Activated T-helper 17 cell treated with anti-CD3 and anti-CD28 coated beads, Interleukin-2, amount 50 U/mL, for 72 hours (primary cell): ENCODE measurements around the gene SLC24A5. TPM values are rescaled to one million over a fixed set of nuclear protein-coding genes. Genes with fewer than 3 reads are reported as not detected.

Source experiments
- ATAC-seq: fragments of 150-1000 bp; cut with Tn5 transposase; replicated peaks from 2 replicates; pipeline ENCODE4 v1.10.0; 2021; ENCODE audit warnings: mild to moderate bottlenecking, moderate library complexity
- H3K27ac Mint-ChIP-seq: one replicate; pipeline ENCODE4 v1.8.0; 2022; ENCODE audit warnings: mixed read lengths
- H3K27me3 Mint-ChIP-seq: one replicate; pipeline ENCODE4 v1.8.0; 2022; ENCODE audit warnings: mixed read lengths
- H3K36me3 Mint-ChIP-seq: one replicate; pipeline ENCODE4 v1.8.0; 2022; ENCODE audit warnings: low read depth, mild to moderate bottlenecking, mixed read lengths
- H3K4me1 Mint-ChIP-seq: one replicate; pipeline ENCODE4 v1.8.0; 2022; ENCODE audit warnings: mixed read lengths
- H3K4me3 Mint-ChIP-seq: one replicate; pipeline ENCODE4 v1.8.0; 2022; ENCODE audit warnings: mild to moderate bottlenecking, mixed read lengths
- H3K9me3 Mint-ChIP-seq: one replicate; pipeline ENCODE4 v1.8.0; 2022; ENCODE audit warnings: mixed read lengths
- total RNA-seq, 2 donors: library from RNA; stranded (reverse); gene quantifications; one replicate each; pipeline ENCODE4 v1.2.3, GENCODE V29; 2022

SLC24A5 gene
- total RNA-seq, 2 donors from 2014 or later, result not detected

DNA sequence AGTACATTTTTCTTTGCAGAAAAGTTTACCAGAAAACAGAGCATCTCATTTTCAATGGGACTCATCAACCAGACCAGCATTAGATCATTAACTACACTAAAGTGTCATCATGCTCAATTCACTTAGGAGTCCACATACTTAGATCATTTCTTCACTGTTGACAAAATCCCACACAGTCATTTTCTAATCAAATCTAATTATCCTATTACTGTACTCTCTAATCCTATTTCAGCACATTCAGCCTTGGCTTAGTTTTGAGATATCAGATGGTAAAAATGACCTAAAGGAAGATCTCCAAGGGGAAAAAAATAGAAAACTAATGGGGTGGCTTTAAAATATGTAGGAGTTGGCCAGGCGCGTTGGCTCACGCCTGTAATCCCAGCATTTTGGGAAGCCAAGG is 65.5 kb downstream of the SLC24A5 start:
- Mint-ChIP-seq H3K4me1 (peaks cover under 1% of the 10 kb centered on the region), H3K36me3 (no peaks in the 10 kb centered on the region), H3K27ac (no peak overlapping the region), H3K4me3 (no peak overlapping the region), H3K9me3 (no peaks in the 10 kb centered on the region), H3K27me3 (peaks cover 25% of the 10 kb centered on the region)
- ATAC-seq, result no peak

DNA sequence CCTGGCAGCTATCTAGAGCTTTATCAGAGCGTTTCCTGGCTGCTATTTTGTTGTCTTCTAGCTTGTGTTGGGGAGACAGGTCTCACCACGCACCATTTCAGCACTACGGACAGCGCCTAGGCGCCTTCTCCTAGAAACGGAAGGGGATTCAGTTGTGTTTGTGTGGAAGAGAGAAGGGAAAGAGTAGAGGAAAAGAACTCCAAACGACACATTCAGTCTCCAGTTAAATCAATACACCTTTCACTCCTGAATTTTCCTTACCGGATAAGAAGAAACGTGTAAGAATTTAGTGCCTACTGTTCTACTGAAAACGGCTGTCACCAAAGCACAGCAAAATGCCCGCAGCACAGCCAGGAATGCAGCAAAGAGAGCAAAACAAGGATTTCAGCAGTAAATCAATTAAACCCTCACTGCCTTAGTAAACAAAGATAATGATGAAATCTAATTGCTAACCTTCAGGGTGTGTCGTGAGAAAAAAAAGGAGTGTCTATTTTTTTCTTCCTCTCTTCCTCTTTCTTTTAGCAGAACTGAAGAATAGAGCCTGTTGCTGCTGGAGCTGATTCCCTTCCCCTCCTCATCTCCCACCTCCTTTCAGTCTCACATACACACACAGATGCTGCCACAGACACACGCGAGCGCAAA is 70.3 kb downstream of the SLC24A5 start:
- Mint-ChIP-seq H3K4me1 (peaks cover 6% of the 10 kb centered on the region), H3K9me3 (no peaks in the 10 kb centered on the region), H3K27me3 (peaks cover 31% of the 10 kb centered on the region), H3K27ac (no peak overlapping the region), H3K36me3 (no peaks in the 10 kb centered on the region), H3K4me3 (peak overlapping the region; percentile 50)
- ATAC-seq, result no peak

DNA sequence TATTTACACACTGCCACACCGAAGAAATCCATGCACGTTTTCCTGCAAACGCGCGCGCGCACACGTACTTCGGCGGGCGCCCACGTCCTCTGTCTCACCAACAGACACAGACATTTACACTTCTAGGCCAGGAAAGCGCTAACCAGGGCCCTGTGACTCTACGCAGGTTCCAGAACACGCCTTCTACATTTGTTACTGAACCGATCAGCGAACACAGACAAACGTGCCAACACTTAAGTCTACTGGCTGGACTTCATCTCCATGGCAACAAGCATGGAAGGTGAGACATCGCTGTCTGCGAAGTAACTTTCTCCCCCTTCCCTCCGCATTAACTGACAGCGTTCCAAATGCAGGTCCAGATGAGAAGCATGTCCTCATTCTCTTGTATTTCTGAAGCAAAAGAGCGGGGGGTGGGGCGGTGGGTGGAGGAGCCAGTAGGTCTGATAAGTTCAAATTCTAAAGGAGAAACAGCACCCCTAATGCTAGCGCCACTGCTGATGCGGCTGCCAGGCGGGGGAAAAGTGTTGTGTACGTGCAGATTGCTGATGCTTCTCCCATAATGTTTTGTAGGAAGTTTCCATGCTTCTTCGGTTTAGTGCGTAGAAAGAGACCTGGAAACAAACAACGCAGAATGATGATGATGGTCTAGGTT is 70.9 kb downstream of the SLC24A5 start, which contains the start of gene CTXN2:
Gene CTXN2, plus strand, starts transcription at position 92 of the 652 bp plus-strand sequence. CDS start 9,636 bp downstream, outside the sequence.
- peaks cover 6% of the 10 kb centered on the region for H3K4me1 Mint-ChIP-seq
- H3K4me3 Mint-ChIP-seq, result peak within 1 kb of the TSS; percentile 50
- H3K27me3 Mint-ChIP-seq, result peaks cover 28% of the 10 kb centered on the region
- H3K27ac Mint-ChIP-seq, result no peak within 1 kb of the TSS
- ATAC-seq, result no peak
- H3K9me3 Mint-ChIP-seq, result no peaks in the 10 kb centered on the region
- H3K36me3 Mint-ChIP-seq, result no peaks in the 10 kb centered on the region

Other genes starting within 250 kb of the SLC24A5 start
- gene MYEF2, start 57.3 kb downstream of the SLC24A5 start, total RNA-seq, result 10 to 100 TPM; 23.7 to 25.2 TPM
- gene CTXN2, start 70.7 kb downstream of the SLC24A5 start, total RNA-seq, result under 1 TPM in 1 of 2 donors, not detected in 1; 0.11 TPM
- not detected for gene SLC12A1, start 85.3 kb downstream of the SLC24A5 start, total RNA-seq
- gene DUT, start 210.4 kb downstream of the SLC24A5 start, total RNA-seq, result 100 to 1,000 TPM; 248 to 397 TPM